GM20000 (cell line): ENCODE measurements around the gene KIRREL1.

Source experiments
- DNase-seq: peaks from one replicate; pipeline ENCODE4 v3.0.0; 2012; ENCODE audit warnings: low spot score
- TF ChIP-seq, protein P1 (sequence below): IDR thresholded peaks from 2 replicates; pipeline ENCODE4 v1.5.1; 2012; ENCODE audit warnings: mild to moderate bottlenecking, control low read depth; ENCODE audit errors: extremely low read depth, missing control alignments

Gene KIRREL1

DNA sequence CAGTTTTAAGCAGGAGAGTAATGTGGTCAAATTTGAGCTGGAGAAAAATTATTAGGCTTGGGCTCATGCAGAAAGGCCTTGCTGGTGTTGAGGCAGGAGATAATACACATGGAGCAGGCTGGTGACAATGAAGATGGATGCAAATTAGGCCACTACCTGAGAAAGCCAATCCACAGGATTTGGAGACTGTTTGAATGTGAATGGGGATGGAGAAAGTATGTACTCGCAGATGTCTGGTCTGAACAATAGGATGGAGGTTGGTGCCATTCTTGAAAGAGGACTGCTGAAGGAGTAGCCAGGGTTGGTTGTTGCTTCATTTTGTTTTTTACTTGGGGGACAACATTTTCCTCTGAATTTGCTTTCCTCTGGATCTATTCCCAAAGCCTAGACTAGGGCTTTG lies 8.0 kb upstream of the KIRREL1 start:
- TF ChIP-seq, protein P1, sequence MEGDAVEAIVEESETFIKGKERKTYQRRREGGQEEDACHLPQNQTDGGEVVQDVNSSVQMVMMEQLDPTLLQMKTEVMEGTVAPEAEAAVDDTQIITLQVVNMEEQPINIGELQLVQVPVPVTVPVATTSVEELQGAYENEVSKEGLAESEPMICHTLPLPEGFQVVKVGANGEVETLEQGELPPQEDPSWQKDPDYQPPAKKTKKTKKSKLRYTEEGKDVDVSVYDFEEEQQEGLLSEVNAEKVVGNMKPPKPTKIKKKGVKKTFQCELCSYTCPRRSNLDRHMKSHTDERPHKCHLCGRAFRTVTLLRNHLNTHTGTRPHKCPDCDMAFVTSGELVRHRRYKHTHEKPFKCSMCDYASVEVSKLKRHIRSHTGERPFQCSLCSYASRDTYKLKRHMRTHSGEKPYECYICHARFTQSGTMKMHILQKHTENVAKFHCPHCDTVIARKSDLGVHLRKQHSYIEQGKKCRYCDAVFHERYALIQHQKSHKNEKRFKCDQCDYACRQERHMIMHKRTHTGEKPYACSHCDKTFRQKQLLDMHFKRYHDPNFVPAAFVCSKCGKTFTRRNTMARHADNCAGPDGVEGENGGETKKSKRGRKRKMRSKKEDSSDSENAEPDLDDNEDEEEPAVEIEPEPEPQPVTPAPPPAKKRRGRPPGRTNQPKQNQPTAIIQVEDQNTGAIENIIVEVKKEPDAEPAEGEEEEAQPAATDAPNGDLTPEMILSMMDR, result no peak
- DNase-seq, result no peak

- no peak for DNase-seq
- TF ChIP-seq, protein P1, result no peak
Measured at GRCh38 chr1:157988002-157988401, 5.4 kb upstream of the KIRREL1 start.

DNA sequence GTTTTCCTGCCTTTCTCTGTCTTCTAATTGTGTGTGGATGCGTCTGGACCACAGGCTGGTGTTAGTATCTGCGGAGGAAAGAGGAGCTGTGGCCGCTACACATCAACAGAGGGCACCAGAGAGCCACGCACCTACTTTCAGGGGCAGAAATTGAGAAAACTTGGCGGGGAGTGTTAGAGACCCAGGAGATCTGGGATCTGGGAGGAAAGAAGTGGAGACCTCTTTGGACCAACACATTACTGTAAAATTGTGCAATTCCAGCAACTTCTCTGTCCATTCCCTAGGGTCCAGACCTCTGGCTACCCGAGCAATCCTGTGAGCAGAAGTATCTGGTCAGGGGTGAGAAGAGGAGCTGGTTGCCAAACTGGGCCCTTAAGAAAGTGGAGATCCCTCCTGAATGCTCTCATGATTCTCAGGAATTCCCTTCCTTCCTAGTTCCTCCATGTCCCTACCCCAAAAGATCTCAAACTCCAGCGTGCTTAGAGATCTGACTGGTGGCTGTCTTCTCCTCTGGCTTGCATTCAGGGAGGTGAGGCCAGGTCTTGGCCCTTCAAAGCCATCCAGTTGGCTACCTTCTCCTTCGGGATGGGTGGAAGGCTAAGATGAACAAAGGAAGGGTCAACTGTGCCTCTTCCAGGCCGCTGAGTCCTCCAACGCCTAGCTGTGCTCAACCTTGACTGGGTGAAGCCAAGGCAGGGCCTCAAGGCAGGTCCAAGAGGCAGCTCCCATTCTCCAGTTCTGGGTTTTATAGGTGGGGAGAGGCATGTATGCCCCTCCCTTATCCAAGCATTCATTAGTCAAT lies 1.2 kb upstream of the KIRREL1 start:
- TF ChIP-seq, protein P1, result peak; percentile 92
- DNase-seq, result peak; percentile 84

DNA sequence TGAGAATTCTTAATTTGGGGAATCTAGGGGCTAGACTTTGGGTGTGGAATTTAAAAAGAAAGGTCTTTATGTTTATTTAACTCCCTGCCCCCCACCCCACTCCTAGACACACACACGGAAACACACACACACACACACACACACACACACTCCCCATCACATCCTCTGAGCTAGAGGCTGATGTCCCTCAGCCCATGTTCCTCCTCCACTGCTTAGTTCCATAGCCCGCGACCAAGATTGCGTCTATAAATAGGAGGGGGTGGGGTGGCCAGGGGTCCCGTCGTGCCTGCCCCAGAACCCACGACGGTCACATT lies 655 bp upstream of the KIRREL1 start:
- DNase-seq, result no peak
- TF ChIP-seq, protein P1, result no peak

DNA sequence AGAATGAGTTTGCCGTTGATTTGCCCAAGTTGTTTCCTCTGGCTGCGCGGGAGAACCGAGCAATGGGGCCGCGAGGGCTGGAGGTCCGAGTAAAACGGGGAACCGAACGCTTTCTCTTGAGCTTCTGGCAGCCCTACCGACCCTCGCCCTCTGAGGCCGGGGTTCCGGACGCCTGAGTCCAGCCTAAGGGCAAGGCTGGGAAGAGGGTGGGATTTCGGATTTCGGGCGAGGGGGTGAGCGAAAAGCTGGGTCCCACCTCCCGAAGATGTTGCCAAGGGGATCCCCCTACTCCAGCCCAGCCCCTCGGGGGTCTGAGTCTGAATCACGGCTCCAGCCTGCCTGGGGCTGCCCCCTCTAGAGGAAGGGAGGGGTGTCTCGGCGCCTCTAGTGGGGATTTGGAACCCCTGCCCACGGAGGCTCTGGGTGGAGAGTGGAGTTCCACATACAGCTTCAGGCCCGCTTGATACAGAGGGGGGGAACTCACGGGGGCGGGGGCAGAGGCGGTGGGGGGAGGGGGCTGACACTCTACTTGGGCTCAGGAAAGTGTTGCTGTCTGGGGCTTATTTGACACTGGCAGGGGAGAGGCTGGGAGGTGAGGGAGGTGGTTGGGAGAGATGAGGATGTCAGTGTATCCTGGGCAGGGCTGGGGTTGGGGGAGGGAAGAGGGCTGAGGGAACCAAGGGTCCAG lies 617 bp downstream of the KIRREL1 start:
- peak; percentile 32 for DNase-seq
- TF ChIP-seq, protein P1, result no peak

DNA sequence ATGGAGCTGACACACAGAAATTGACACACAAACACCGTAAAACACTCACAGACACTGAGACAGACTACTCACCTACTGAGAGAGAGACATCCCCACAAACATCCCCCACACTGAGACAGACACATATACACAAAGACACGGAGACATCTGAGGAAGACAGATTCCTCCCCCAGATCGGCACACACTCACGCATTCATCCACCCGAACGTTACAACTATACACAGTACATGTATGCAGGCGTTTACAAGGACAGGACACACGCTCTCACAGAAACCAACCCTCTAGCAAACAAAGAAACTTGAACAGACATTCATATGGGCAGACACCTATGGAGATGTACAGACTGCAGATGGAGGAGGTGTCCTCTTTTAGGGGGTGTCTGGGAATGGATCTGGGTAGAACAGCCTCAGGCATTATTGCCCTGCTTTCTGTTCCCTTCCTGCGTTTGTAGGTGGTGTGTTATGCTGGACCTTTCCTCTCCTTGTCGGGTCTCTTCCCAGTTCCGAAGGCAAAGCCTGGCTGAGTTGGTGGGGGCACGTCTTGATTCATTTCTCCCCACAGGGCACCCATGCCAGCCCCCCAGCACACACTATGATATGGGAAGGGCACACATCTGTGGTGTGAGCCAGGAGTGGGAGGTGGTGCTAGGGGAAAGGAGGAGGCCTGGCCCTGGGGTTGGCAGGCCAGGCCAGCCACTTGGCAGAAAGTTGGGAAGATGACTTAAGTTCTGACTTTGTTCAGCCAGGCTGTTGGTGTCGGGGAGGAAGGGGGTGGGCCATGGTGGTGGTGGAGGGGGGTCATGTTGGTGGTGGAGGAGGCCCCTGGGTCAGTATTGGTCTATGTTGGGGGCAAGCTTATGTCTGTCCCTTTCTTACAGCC lies 1.5 kb downstream of the KIRREL1 start:
- no peak for DNase-seq
- TF ChIP-seq, protein P1, result no peak

DNA sequence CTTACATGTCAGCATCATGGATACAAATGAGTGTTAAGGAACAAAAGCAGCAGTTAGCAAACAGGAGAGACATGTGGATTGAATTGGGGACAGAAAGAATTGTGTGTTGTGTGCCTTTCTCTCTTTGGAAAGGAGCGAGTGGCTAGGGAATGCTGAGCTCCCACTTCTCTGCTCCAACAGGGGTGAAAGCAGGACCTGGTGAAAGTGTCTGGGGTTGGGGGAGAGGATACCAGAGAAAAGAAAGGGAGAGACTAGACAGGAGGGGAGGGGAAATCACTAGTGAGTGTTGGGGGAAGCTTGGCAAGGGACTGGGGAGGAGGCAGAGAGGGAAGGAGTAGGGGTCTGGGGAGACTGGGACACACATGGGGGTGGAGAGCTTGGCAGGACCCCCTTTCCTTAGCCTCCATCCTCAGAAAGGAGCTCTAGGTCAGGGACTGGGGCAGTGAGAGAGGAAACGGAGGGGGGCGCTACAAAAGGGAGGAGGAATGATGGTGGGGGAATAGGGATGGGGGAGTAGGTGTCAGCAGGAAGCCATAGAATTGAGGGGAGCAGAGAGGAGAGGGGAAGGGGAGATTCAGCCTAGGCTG lies 2.2 kb downstream of the KIRREL1 start:
- no peak for DNase-seq
- TF ChIP-seq, protein P1, result no peak
